CD4-positive, alpha-beta T cell treated with Interleukin-6 for 4 hours (primary cell): ENCODE results near the gene NLGN1.
"Not testable (repeated sequence)": the region's sequence is repeated elsewhere in the genome, so short reads cannot be mapped to it uniquely, and the experiment has no call there.

Source experiments
- DNase-seq: peaks from one replicate; pipeline ENCODE4 v3.0.0-alpha.2; 2020; ENCODE audit warnings: mixed read lengths

NLGN1 gene

DNA sequence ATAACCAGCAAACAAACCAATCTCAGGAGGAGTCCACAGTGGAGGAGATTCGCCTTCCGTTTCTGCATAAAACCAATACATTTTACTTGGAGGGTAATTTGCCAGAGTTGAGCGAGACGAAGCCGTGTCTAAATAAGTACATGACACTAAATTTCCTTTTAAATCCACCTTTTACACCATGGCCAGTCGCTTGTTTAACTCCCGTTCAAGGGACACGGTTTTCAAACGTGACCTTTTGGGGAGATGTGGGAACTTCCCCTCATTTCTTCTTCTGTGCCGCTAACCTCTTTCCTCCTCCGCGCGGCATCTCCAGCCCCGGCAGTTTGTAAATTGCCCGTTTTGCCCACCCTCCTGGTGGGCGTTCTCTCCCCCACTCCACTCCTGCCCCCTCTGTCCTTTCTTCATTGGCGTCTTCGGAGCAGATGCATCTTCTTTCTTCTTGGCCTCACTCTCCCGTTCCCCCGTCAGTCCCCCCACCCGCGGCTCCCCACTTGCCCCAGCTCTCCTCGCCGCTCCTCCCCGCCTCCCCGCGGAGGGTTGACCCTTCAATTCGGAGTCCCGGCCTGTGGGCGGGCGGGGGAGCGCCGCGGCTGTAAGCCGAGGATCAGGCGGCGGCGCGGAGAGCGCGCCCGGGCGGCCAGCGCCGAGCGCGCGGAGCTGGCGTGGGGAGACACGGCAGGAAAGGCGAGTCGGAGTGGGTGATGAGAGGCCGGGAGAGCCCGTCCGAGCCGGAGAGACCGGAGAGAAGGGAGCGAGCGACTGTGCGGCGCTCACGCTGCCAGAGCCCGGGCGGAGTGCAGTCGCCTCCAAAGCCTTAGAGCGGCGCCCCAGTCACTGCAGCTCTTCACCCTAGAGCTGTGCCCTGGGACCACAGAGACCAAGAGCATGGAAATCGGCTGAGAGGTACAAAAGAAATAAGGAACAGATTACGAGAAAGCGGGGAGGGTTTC, at the start of gene NLGN1:
Gene NLGN1 (plus strand): TSS at position 584 of the 950 bp plus-strand sequence.
- no peak for DNase-seq

DNA sequence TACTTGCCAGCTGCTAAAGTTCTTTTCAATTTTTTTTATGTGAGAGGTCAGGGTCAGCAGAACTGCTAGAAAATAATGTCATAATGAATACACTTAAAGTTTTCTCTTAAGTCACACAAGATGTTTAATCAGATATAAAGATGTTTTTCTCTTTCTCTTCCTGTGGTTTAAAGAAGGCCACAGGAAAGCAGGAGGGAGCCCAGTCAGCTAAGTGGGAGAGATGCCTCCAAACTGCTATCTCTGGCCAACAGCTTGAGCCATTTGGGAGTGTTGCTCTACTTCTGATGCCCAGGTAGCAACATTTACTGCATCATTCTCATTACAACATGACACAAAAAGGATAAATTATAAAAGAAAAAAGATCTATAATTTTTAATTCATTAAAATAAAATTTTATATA, 45.7 kb upstream of the NLGN1 start:
- no peak for DNase-seq

DNA sequence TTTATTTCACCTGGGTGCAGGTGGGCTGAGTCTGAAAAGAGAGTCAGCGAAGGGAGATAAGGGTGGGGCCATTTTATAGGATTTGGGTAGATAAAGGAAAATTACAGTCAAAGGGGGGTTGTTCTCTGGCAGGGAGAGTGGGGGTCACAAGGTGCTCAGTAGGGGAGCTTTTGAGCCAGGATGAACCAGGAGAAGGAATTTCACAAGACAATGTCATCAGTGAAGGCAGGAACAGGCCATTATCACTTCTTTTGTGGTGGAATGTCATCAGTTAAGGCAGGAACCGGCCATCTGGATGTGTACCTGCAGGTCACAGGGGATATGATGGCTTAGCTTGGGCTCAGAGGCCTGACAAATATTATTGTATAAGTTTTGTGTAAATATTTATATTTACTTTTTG, 44.4 kb upstream of the NLGN1 start:
- not testable (repeated sequence) for DNase-seq

DNA sequence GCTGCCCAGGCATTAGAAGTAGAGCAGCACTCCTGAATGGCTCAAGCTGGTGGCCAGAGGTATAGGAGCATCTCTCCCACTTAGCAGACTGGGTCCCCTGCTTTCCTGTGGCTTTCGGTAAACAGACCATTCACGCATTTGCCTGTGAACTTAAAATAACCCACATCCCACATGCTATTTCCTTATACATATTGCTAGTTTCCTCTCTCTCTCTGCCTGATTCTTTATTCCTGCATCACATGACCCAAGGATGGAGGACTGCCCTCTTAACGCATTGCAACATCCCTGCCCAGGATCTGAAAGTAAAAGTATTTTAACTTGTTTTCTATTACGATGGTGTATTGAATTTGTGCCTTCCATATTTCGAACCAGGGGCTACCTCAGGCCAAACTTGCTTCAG, 43.4 kb upstream of the NLGN1 start:
- no peak for DNase-seq

DNA sequence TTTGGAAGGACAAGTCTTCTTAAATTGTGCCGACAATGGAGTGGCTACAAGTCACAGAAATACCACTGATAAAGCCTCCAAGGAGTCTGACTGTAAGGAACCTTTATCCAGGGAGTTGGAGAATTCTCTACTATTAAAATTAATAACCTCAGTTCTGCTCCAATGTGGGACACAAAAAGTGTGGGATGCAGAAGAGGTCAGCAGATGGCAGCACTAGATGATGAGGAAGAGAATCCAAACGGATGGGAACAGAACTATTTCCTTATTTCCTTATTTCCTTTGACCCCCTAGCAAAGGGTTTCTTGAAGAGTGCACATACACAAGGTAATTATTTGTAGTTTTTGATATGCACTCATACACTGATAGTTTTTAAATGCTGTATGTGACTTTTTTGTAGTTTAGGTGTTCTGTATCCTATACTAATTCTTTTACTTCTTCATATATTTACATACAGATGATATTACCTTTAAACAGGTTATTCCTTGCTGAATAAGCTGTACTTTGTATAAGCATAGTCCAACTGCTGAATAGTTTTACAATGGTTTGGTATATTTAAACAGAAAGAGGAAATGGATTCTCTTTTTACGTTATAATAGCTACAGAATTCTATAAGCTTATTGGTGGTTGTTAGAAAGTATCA, 25.6 kb upstream of the NLGN1 start:
- no peak for DNase-seq

DNA sequence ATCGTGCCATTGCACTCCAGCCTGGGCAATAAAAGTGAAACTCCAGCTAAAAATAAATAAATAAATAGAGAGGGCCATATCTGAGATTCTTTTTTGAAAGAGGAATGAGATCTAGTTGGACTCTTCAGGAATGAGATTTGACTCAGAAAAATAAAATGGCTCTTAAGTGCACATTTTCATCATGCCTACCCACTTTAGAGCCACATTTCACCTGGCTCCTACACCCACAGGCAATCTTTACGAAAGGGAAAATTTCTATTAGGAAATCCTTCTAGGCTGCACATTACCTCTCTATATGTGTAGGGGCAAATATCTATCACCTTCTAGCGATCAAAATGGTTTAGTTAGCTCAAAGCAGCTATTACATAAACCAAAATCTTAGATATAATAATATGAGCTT, 16.9 kb upstream of the NLGN1 start:
- no peak for DNase-seq

DNA sequence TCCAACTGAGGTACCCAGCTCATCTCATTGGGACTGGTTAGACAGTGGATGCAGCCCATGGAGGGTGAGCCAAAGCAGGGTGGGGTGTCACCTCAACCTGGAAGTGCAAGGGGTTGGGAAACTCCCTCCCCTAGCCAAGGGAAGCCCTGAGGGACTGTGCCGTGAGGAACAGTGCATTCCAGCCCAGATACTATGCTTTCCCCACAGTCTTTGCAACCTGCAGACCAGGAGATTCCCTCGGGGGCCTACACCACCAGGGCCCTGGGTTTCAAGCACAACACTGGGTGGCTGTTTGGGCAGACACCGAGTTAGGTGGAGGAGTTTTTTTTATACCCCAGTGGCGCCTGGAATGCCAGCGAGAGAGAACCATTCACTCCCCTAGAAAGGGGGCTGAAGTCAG, 15.6 kb upstream of the NLGN1 start:
- DNase-seq = not testable (repeated sequence)

DNA sequence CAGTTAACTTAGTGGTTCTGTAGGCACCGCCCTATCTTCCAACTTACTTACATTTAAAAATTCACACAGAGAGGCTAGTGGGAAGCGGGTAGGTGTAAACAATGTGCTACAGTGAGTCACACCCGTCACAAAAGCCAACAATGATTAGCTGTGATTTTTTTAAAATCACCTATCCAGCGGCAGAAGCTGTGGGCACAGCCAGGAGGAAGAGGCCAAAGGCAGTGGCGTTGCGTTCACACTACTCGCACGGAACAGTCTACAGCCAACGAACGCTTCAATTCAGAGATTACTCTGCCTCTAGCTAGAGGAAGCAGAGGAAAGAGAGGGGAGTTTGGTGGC, 2.5 kb upstream of the NLGN1 start:
- DNase-seq = no peak

DNA sequence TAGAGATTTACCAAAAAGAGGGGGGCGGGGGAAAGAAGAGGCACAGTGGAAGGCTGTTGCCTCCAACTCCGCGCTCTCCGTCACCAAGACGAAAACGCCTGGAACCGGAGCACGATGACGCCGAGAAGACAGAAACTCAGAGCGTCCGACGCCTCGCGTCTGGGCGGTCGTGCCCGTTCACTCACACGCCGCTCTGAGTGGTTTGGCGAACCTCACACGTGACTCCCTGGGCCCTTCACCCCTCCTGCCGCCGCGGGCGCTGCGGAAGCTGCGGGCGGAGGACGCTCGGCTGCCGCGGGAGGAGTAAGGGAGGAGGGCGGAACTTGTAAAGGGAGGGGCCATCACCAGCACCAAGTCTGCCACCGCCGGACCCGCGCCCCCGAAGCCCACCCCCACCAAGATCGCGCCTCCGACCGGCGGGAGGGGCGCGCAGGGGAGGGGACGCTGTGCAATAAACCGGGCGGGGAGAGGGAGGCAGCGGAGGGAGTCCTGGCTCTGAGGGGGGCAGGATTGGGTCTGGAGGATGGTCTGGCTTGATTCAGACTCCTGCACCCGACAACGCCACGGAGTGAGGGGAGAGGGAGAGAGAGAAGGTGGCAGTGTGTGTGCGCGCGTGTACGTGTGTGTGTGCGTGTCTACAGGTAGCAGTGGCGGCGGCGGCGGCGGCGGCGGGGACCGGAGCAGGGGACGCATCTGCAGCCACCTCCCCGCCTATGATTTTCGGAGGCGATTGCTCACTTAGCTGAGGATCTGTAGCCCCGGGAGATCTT, 1.9 kb upstream of the NLGN1 start:
- DNase-seq = peak; percentile 14

DNA sequence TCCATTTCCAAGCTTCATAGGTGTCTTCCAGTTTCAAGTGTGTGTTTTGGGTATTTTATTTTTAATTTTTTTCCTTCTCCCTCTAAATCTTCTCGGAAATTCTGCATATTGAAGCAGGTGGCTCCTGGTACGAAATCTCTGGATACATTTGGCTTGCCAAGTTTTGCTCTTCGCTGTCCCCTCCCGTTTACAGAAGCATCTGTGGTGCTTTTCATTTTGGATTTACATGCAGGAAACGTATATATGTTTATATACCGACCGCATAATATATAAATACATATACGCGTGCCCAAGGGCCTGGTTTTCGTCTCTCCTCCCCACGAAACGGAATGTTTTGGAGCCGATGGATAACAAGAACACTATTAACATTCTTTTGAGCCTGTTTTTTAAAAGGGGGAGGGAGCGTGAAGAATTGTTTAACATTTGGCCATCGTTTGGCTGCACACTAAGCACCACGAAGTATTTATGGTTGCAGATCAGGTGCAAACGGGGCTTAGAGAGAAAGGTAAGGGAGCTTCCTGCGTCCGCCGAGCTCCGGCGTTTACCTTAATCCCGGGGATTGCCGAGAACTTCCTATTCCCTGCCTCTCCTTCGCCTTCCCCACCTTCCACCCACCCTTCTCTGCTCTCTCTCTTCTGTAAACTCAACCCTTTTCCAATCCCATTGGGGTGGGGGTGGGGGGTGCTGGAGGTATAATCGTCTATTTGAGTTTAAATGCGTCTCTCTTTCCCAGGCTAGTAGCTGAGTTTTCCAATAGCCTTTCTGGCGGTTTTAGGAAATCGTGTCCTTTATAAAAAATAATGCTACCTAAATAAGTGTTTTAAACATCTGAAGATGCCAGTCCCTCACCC, 1.1 kb upstream of the NLGN1 start:
- no peak for DNase-seq

DNA sequence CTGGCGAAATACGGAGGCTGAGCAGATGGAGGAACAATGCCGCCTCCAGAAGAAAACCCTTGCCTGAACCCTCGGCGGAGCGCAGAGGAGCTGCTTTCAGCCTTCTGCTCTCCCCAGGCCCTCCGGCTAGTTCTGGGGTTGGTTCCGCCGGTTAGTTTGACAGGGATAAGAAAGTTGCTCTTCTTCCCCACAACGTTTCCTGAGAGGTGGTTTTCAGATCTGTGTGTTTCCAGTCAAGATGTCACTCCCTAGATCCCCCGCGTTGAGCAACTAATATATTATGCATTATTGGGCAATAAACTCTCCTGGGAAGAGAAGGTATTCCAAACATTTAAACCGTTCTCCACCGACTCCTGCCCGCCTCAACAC, 551 bp downstream of the NLGN1 start:
- DNase-seq = no peak

DNA sequence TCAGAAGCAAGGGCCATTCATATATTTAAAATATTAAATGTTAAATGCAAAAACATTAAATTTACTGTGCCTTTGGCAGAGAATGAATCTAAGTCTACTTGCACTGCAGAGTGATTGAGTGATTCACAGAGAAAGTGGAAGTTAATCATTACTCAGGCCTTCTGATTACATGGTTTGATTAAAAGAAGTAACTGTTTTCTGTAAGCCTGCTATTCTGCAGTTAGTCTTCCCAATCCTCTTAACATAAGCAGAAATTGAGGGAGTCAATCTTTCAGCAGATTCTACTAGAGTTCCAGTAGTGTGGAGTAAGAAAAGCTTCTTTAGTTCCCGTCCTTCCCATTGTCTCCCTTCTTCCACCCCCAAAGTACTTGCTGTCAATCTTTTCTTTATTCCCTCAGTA, 1.5 kb downstream of the NLGN1 start:
- DNase-seq = no peak

DNA sequence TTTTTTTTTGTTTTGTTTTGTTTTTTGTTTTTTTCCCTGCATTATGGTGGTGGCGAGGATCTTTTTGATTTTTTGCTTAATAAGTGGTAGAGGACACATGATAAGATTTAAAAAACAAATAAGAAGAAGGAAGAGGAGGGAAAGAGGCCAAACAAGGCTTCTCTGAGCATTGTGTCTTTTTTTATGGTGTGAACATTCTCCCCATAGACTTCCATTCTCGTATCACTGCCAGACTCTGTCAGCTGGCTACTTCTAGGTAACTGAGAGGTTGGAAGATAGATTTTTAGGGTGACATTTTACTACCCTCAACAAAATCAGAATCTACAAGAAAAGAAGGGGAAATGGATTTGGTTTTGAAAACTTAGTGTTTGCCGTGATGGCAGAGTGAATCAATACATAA, 3.8 kb downstream of the NLGN1 start:
- no peak for DNase-seq

DNA sequence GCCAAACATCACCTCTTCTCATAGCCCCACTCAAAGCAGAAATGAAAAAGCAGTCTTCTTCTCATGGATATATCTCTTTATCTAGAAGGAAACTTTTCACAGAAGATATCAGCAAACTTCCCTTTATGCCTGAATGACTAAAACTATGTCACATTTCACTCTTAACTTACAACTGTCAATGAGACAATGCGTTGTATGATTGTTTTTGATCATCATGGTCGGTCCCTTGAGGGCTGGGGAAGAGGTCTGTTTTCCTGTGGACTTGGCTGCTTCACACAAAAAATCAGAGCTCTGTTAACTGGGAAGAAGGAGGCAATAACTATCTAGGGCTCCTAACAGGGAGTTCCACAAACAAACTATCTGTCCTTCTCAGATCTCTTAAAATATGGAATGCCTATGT, 5.1 kb downstream of the NLGN1 start:
- DNase-seq = no peak

DNA sequence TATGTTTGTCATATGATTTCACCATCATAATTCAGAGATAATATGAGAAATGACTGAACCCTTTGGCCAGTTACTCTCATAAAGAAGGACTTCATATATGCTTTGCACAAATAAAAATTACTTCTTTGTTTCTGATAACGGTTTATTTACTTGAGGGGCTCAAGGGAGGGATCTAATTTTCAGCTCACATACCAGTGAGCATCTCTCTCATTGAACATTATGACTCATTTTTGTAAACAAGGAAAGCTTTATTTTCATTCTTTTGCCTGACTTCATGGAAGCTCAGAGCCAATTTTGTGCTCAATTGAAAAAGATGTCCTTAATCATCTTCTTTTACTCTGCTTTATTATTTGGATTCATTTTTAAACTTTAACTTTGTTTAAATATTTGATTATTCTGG, 5.8 kb downstream of the NLGN1 start:
- no peak for DNase-seq

DNA sequence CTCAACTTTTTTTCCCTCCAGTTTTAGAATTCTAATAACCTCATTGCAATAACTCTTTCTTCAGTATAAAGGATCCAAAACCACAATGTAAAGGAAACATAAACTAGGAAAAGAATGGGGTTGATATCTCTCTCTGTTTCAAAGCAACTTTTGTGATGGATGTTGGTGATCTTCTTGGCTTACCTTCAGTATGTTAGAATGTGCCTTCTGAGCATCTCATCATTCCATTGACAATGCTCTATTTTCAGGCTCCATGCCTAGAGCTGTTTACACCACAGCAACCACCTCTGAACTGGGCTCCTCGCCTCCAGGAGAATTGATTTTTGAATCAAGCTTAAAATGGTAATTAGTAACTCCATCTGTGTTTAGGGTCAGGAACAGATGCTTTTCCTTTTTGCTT, 6.6 kb downstream of the NLGN1 start:
- no peak for DNase-seq

DNA sequence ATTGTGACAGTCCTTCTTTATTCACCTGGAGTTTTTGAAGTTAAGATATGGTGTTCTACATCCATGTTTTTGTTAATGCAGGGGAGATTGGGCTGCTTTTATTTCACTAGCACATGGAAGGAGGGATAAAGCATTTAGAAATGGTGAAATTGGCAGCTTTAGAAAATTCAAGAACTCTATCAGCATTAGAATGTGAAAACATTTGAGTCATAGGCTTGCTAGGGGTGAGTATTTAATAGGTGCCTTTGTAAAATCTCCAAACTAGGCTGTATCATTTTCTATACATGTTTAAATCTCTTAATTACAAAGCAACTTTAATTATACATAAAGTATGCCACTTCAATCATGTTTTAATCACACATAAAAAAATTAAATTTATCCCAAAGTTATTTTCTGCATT, 12.9 kb downstream of the NLGN1 start:
- no peak for DNase-seq

DNA sequence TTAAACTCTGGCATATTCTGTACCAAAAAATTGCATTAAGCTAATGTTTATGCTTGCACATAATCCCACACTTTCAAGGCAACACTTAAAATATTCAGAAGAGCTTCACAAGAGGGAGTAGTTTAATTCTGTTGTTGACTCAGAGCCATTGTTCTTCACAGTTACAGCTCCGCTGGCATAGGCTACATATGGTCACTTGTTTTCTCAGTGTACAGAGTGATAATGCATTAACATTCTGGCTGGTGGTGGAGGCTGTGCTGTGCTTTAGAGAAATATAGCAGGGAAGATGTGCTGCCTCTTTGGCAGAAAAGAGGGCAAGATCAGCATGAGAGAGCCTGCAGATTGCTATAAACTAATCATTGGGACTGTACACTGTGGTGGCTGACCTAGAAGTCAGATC, 13.3 kb downstream of the NLGN1 start:
- no peak for DNase-seq

DNA sequence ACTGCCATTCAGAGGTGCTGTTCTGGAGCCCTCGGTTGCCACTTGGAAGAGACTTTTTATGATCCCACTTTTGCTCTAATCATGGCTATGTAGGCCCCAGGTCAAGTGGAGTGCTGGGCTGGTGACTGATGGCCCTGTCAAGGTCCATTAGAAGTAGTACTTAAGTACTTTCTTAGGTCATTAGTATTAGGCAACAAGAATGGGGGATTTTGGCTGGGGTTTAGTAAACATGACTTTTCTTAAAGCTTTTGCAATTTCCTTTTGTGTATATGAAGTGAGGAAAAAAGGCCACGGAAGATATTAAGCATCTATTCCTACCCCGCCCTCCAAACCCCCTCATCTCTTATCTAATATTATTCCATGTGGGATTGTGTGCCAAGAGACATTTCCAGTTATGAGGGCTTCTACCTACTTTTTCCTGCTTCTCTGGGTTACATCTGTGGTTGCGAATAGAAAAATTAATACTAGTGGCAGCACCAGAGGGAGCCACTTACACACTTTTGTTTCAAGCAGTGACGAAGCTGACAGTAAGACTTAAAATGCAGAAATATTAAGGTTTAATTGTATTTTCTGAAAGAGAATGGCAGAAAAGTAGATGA, 13.9 kb downstream of the NLGN1 start:
- DNase-seq = no peak

DNA sequence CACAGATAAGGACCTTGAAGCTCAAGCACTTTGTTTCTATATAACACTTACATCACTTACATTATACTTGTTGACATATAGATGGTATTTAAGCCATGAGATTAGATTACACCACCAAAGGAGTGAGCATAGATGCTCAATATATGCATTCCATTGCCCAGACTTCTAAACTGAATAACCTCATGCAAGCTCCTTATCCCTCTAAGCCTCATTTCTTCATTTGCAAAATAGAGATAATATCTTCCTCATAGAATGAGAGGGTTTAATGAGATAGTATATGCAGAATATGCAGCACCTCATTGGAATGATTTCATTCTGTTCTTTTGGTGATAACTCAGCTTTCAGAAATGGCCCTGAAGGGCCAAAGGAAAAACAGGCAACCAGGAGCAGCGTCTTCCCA, 18.5 kb downstream of the NLGN1 start:
- no peak for DNase-seq

DNA sequence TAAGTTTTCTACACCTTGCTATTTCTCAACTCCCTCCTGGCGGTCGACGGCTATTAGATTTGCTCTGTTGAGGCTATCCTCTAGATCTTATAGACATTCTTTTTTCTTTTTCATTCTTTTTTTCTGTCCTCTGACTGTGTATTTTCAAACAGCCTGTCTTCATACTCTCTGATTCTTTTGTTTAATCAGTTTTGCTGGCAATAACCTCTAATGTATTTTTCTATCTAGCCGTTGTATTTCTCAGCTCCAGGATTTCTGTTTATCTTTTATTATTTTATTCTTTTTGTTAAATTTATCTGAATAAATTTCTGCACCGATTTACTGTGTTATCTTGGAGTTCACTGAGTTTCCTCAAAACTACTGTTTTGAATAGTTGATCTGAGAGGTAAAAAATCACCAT, 31.5 kb downstream of the NLGN1 start:
- DNase-seq = no peak

DNA sequence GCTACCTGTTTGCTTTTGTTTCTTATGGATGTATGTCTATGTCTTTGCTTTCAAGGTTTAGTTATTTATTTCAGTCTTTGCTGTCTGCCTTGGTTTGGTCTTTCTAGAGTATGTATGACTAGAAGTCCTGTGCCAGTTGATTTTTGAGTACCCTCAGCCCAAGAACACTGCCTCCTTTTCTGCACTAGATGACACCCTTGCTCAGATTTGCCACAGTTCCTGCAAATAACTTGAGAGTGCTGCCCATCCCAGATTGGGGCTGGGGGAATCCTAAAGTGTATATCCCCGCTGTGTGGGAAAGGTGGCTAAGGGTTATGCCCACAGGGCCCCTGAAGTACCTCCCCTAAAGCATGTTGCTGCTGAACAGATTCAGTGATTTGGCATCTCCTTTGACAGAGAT, 32.0 kb downstream of the NLGN1 start:
- no peak for DNase-seq

DNA sequence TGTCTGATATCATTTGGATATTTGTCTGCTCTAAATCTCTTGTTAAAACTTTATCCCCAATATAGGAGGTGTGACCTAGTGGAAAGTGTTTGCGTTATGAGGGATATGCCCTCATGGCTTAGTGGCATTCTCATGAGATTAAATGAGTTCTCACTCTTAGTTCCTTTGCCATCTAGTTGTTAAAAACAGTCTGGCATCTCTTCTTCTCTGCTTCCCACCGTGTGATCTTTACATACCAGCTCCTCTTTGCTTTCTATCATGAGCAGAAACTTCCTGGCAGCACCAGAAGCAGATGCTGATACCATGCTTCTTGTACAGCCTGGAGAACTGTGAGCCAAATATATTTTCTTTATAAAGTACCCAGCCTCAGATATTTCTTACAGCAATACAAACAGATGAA, 33.0 kb downstream of the NLGN1 start:
- DNase-seq = no peak
